ENCODE results near the gene MYL7.

DNA sequence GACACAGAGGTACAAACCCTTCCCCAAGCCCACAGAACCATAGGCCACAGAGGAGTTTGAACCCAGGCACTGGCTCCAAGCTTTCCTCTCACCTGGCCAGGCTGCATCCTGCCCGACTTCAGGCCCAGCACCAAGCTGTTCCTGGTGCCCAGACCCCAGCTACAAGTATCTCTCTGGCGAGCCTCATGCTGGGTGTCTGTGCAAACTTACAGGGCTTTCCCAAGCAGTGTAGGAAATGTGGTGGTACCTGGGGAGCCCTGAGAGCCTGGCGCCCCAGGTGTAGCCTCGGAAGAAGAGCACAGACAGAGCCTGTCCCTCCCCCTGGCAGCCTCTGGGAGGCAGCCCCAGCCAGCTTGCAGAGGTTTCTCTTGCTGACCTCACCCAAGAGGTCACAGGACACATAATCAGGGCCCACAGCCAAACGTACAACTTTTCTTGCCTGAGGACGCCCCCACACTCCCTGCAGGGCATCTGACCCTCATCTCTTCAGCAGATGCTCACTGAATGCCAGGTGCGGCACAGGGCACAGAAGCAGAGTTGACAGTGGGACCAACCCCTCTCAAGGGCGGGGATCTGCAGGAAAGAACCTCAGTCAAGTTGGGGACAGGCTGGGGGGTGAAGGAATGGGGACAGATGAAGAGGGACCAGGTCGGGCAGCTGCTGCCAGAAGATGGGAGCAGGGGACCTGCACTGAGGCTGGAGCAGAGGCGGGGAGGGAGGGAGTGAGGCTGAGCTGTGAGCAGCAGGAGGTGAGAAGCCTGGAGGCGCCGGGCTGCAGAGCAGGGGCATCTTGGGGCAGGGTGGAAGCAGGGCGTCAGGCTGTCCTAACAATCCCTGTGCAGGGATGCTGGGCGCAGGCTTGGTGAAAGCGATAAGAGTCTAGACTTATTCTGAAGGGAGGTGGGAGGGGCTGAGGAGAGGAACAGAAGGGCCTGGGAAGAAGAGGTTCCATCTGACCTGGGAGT lies 16.3 kb upstream of the MYL7 start:
- TF ChIP-seq, protein P1, sequence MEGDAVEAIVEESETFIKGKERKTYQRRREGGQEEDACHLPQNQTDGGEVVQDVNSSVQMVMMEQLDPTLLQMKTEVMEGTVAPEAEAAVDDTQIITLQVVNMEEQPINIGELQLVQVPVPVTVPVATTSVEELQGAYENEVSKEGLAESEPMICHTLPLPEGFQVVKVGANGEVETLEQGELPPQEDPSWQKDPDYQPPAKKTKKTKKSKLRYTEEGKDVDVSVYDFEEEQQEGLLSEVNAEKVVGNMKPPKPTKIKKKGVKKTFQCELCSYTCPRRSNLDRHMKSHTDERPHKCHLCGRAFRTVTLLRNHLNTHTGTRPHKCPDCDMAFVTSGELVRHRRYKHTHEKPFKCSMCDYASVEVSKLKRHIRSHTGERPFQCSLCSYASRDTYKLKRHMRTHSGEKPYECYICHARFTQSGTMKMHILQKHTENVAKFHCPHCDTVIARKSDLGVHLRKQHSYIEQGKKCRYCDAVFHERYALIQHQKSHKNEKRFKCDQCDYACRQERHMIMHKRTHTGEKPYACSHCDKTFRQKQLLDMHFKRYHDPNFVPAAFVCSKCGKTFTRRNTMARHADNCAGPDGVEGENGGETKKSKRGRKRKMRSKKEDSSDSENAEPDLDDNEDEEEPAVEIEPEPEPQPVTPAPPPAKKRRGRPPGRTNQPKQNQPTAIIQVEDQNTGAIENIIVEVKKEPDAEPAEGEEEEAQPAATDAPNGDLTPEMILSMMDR (IDR thresholded peaks at IDR 0.05; ENCODE audit: low read depth, low read length): no peak
- TF ChIP-seq, protein P2, sequence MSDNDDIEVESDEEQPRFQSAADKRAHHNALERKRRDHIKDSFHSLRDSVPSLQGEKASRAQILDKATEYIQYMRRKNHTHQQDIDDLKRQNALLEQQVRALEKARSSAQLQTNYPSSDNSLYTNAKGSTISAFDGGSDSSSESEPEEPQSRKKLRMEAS (IDR thresholded peaks at IDR 0.05; ENCODE audit: low read depth, low read length): no peak
- TF ChIP-seq MYC (IDR thresholded peaks at IDR 0.05; ENCODE audit: low read depth, low read length): no peak
